NCI-H187 treated with DMSO at 0.1 percent for 48 hours (cell line): Measurements from ENCODE around the gene KCNQ1.

Experiments used
- DNase-seq: peaks from one replicate; lab custom pipeline; 2025; lab: John Stamatoyannopoulos, UW

KCNQ1 gene

GRCh38 chr11:2553886-2554285, 109.1 kb downstream of the KCNQ1 start:
- DNase-seq: no peak

GRCh38 chr11:2554338-2555207, 109.8 kb downstream of the KCNQ1 start:
- DNase-seq: no peak

DNA sequence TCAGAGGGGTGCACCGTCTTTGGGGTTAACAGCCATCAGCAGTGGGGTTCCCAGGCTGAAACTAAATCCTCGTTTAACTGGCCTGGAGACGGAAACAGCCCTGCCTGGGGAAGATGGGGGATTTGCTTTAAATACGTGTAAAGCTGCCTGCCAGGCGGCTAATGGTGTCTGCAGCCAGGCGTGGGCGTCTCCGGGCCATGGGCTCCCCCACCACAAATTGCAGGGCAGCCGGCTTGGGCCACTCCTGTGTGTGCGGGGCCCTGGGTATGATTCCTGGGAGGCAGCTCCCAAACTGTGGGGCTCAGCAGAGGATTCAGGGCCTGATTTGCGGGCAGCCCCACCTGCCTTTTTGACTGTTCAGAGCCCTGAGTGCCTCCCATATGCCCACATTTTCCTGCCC, 110.5 kb downstream of the KCNQ1 start:
- no peak for DNase-seq

- DNase-seq: no peak
These were observed 111.1 kb downstream of the KCNQ1 start for GRCh38 chr11:2555891-2556290.

DNA sequence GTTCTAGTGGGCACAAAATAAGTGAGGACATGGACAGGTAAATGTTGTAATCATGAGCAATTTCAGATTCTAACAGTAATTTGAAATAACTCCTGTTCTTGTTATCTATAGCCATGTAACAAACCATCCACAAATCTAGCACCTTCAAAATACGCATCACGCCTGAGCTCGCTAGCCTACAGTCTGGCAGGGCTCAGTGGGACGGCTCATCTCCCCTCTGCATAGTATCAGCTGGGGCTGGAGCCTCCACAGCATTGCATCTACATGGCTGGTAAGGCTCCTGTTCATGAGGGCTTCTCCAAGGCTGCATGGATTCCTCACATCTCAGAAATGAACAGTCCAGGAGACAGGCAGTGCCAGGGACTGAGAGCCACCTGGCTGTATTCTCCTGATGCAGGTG, 112.6 kb downstream of the KCNQ1 start:
- DNase-seq: no peak

- DNase-seq: no peak
These were observed 113.6 kb downstream of the KCNQ1 start for GRCh38 chr11:2558397-2558796.

- DNase-seq: no peak
These were observed 114.2 kb downstream of the KCNQ1 start for GRCh38 chr11:2558861-2559526.

- no peak for DNase-seq
These were observed 114.9 kb downstream of the KCNQ1 start for GRCh38 chr11:2559527-2560311.

- no peak for DNase-seq
These were observed 117.1 kb downstream of the KCNQ1 start for GRCh38 chr11:2561696-2562581.

- DNase-seq: no peak
These were observed 118.0 kb downstream of the KCNQ1 start for GRCh38 chr11:2562890-2563212.

DNA sequence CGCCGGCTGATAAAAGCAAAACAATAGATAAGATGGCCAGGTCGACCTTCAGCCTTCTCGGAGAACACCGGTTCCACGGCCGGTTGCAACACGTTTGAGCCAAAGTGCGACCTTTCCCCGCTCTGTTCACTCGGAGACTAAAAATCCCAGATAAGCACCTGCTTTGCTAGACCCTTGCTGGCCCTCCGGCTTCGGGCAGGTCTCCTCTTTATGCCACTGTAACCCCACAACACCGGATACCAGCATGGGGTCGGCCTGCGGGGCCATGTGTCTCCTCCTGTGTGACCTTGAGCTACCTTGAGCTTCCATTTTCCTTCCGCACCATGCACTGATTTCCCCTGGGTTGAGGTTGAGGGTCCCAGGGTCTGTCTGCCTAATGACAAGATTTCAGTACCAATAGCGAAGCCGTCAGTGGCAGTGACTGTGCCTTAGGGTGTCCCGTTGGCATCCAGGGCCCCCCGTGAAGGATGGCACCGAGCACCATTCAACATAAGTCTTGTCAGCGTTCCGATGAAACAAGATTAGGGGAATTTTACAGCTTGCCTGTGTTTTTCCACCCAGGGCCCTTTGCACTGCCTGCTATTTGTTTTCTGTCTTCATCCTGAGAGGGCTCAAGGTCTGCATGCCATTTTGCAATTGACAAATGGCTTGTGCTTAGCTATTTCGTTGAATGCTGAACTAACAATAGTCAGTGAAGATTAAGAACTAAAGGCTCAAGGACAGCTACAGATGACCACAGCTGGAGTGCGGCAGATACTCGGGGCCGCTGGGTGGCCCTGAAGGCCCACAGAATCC, 118.6 kb downstream of the KCNQ1 start:
- no peak for DNase-seq

DNA sequence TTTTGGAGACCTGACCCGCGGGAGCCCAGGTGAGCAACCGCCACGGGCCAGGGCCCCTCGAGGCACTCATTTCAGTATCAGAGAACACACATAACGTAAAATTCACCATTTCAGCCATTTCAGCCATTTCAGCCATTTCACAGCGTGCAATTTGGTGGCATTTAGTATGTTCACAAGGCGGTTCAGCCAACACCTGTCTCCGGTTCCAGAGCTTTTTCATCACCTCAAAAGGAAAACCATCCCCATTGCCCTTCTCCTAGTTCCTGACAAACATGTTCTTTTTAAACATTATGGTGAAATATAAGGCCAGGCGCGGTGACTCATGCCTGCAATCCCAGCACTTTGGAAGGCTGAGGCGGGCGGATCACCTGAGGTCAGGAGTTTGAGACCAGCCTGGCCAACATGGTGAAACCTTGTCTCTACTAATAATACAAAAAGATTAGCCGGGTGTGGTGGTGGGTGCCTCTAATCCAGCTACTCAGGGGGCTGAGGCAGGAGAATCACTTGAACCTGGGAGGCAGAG, 119.3 kb downstream of the KCNQ1 start:
- DNase-seq: no peak

GRCh38 chr11:2564588-2565425, 120.0 kb downstream of the KCNQ1 start:
- no peak for DNase-seq

DNA sequence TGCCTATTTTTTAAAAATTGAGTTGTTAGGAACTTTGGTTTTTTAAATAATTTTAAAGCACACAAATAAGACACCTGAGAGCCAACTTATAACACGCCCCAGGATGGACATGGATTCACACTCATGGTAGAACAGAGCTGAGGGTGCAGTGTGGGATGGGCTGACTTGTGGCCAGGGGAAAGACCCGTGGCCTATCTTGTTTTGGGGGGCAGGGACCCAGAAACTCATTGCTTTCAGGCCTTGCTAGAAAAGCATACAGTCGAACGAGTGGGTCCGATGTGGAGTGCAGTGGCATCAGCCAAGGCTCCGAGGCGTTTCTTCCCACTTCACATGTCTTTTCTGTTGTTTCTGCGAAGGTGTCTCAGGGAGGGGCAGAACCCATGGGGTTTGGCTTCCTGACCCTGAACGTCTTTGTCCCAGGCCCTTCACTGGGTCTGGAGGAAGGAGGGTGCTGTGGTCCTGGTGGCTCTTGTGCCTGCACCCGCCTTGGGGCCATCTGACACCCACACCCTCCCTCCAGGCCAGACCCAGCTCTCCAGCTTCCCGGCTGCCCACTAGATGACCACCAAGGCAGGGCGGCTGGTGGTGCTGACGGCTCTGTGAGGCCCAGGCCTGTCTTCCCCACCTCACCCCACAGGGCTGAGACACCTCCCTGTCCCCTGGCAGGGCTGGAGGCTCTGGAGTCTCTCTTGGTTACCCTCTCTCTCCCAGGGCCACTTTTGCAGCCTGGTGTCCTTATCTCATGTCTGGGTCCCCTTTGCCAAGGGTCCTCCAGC, 120.8 kb downstream of the KCNQ1 start:
- no peak for DNase-seq

GRCh38 chr11:2566223-2567025, 121.6 kb downstream of the KCNQ1 start:
- no peak for DNase-seq

DNA sequence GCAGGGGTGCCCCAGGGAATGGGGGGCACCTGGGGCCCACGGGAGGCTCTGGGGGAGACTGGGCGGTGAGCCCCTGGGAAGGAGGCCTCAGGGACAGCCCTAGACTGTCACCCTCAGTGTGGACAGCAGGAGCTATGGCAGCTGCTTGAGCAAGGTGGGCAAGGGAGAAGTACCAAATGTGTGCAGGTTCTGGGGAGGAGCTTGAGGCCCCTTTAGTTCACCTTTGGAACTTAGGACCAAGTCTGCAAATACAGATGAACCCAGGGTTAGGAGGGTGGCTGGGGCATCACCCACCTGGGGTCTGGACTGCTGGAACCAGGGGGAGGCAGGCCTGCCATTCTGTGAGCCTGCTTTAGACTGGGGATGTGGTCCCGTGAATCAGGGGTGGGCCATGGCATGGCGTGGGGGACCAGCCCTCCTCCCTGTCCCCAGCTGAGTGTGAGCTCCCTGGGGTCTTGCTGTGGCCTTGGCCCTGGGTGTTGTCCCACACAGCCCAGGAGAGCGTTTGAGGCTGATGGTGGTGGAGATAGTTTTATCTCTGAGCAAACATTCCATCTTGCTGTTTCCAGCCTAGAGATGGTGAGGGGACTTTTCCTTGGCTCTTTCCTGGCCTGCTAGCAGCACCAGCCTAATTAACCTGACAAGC, 122.3 kb downstream of the KCNQ1 start:
- no peak for DNase-seq

- DNase-seq: no peak
These were observed 124.5 kb downstream of the KCNQ1 start for GRCh38 chr11:2569321-2569721.

DNA sequence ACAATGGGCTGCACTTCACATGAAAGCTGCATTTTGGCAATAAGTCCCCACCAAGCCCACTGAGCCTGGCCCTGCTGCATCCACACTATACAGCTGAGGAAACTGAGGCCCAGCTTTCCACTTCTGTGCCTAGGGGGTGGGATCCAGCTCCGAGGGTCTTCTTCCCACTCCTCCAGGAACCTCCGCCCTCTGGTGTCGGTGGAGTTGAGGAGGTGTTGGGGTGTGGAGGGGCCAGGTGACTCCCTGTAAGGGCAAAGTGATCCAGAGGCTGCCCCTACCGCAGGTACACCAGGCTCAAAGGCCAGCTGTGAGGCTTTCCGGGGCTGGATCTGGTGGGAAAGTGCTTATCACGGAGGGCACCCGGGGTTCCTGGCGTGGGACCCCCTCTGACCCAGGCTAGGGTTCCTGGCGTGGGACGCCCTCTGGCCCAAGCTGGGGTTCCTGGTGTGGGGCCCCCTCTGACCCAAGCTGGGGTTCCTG, 125.0 kb downstream of the KCNQ1 start:
- no peak for DNase-seq
